T-helper 2 cell treated with Interferon-gamma antibody and Interleukin-4, amounts not matched to agents 5 μg/mL and 100 μg/mL, for 36 hours (primary cell): ENCODE results near the gene RGSL1.

Source experiments
- DNase-seq: peaks from one replicate; pipeline ENCODE4 v3.0.0; 2021; ENCODE audit warnings: low spot score
- H3K27ac Mint-ChIP-seq: one replicate; pipeline ENCODE4 v1.8.0; 2021; ENCODE audit warnings: mild to moderate bottlenecking, mixed read lengths
- H3K27me3 Mint-ChIP-seq: one replicate; pipeline ENCODE4 v1.8.0; 2021; ENCODE audit warnings: low read depth, mixed read lengths
- H3K36me3 Mint-ChIP-seq: one replicate; pipeline ENCODE4 v1.8.0; 2021; ENCODE audit warnings: low read depth, mixed read lengths
- H3K4me1 Mint-ChIP-seq: one replicate; pipeline ENCODE4 v1.8.0; 2021; ENCODE audit warnings: low read depth, mixed read lengths
- H3K4me3 Mint-ChIP-seq: one replicate; pipeline ENCODE4 v1.8.0; 2022; ENCODE audit warnings: mild to moderate bottlenecking, moderate library complexity, mixed read lengths
- H3K9me3 Mint-ChIP-seq: one replicate; pipeline ENCODE4 v1.8.0; 2021; ENCODE audit warnings: mixed read lengths

Gene RGSL1

GRCh38 chr1:182533896-182534295, 84.0 kb downstream of the RGSL1 start:
- Mint-ChIP-seq H3K27me3 (peaks cover 2% of the 10 kb centered on the region), H3K36me3 (no peaks in the 10 kb centered on the region), H3K4me1 (no peaks in the 10 kb centered on the region), H3K27ac (no peak overlapping the region), H3K4me3 (no peak overlapping the region), H3K9me3 (no peaks in the 10 kb centered on the region)
- no peak for DNase-seq

DNA sequence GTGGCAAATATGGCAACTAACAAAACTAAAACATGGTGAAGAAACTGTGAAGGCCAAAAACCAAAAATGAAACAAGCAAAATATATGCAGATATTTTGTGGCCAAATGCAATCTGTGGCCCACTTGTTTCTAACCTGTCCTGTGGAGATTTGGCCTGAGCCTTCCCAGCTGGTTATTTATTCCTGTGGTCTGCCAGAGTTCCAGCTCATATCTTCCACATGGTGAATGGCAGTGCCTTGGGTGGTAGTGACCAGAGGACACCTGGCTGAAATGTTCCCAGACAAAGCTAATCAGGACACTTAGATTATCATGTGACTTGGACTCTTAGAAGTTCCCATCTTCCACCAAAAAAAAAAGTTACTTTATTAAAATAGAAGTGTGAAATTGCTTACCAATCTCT, 99.4 kb downstream of the RGSL1 start:
- Mint-ChIP-seq H3K36me3 (no peaks in the 10 kb centered on the region), H3K4me3 (no peak overlapping the region), H3K4me1 (no peaks in the 10 kb centered on the region), H3K9me3 (no peaks in the 10 kb centered on the region), H3K27me3 (peaks cover 12% of the 10 kb centered on the region), H3K27ac (no peak overlapping the region)
- no peak for DNase-seq

DNA sequence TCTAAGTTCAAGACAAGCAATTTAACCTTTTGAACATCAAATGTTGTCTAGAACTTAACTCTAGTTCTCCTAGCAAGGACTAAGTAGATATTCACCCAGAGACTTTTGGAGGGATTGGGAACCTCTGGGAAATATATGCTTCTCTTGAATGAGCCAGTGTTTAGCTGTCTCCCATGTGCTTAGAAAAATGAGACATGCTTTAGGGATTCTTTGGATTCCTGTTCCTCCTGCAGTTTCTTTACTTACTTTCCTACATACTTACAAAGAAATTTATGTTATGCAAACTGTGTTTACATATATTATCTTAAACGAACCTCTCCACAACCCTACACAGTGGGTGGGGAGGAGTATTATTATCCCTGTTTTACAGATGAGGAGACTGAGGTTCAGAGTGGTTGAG, 99.9 kb downstream of the RGSL1 start:
- Mint-ChIP-seq H3K4me3 (no peak overlapping the region), H3K4me1 (no peaks in the 10 kb centered on the region), H3K9me3 (no peaks in the 10 kb centered on the region)

GRCh38 chr1:182552527-182552926, 102.6 kb downstream of the RGSL1 start:
- DNase-seq = no peak
- H3K4me3 Mint-ChIP-seq = no peak overlapping the region

More for the DNA sequence above, 99.9 kb downstream of the RGSL1 start:
- no peak for DNase-seq
- Mint-ChIP-seq H3K27ac (no peak overlapping the region), H3K36me3 (no peaks in the 10 kb centered on the region), H3K27me3 (peaks cover 10% of the 10 kb centered on the region)

DNA sequence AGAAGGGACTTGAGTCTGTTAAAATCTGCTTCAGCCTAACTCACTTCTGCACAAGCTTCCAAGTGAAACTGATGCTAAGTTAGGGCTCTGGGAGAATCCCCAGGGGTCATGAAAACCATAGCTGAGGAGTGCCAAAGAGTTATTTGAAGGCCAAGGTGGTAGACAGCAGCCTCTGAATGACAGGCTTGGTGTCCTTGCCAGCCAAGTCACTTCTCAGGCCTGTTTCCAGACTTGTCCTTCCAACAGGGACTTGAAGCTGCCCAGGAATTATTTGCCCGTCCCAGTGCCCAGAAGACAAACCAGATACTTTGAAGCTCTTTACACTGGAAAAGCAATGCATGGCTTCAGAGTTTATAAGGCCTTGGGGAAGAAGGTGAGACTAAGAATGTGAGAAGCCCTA, 105.5 kb downstream of the RGSL1 start:
- no peaks in the 10 kb centered on the region for H3K36me3 Mint-ChIP-seq
- H3K9me3 Mint-ChIP-seq = no peaks in the 10 kb centered on the region
- no peak for DNase-seq
- H3K4me3 Mint-ChIP-seq = no peak overlapping the region
- no peaks in the 10 kb centered on the region for H3K4me1 Mint-ChIP-seq
- H3K27me3 Mint-ChIP-seq = peaks cover 4% of the 10 kb centered on the region
- no peak overlapping the region for H3K27ac Mint-ChIP-seq

More at GRCh38 chr1:182552527-182552926, 102.6 kb downstream of the RGSL1 start:
- H3K27ac Mint-ChIP-seq = no peak overlapping the region
- H3K27me3 Mint-ChIP-seq = peaks cover 3% of the 10 kb centered on the region
- no peaks in the 10 kb centered on the region for H3K36me3 Mint-ChIP-seq
- H3K9me3 Mint-ChIP-seq = no peaks in the 10 kb centered on the region
- H3K4me1 Mint-ChIP-seq = no peaks in the 10 kb centered on the region

DNA sequence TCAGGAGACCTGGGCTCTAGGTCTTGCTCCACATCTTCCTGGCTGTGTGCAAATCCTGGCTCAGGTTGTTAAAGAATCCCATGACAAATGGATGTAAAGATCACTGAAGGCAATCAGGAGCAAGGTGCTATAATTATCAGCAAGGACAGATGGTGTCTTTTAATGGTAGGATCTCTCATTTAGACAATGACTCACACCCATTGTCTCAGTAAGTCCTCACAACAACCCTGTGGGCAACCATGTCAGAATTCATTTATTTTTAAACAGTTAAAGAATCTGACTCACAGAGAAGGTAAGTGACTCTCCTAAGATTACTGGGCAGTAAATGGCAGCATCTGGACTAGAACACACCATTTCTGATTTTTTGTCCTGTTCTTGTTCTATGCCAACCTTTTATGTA, 106.3 kb downstream of the RGSL1 start:
- peaks cover 4% of the 10 kb centered on the region for H3K27me3 Mint-ChIP-seq
- DNase-seq = no peak
- H3K4me3 Mint-ChIP-seq = no peak overlapping the region

GRCh38 chr1:182560392-182560984, 110.5 kb downstream of the RGSL1 start:
- no peak for DNase-seq
- Mint-ChIP-seq H3K9me3 (no peaks in the 10 kb centered on the region), H3K27ac (no peak overlapping the region), H3K4me3 (no peak overlapping the region), H3K4me1 (no peaks in the 10 kb centered on the region), H3K36me3 (no peaks in the 10 kb centered on the region), H3K27me3 (peaks cover 8% of the 10 kb centered on the region)

More for the DNA sequence above, 106.3 kb downstream of the RGSL1 start:
- no peaks in the 10 kb centered on the region for H3K9me3 Mint-ChIP-seq
- H3K36me3 Mint-ChIP-seq = no peaks in the 10 kb centered on the region
- H3K27ac Mint-ChIP-seq = no peak overlapping the region
- H3K4me1 Mint-ChIP-seq = no peaks in the 10 kb centered on the region

GRCh38 chr1:182561456-182561855, 111.5 kb downstream of the RGSL1 start:
- no peak overlapping the region for H3K4me3 Mint-ChIP-seq
- no peaks in the 10 kb centered on the region for H3K36me3 Mint-ChIP-seq
- peaks cover 8% of the 10 kb centered on the region for H3K27me3 Mint-ChIP-seq
- no peaks in the 10 kb centered on the region for H3K9me3 Mint-ChIP-seq
- no peak for DNase-seq
- H3K27ac Mint-ChIP-seq = no peak overlapping the region
- no peaks in the 10 kb centered on the region for H3K4me1 Mint-ChIP-seq

GRCh38 chr1:182563095-182563494, 113.1 kb downstream of the RGSL1 start:
- Mint-ChIP-seq H3K27ac (no peak overlapping the region), H3K27me3 (peaks cover 10% of the 10 kb centered on the region), H3K4me1 (no peaks in the 10 kb centered on the region), H3K36me3 (no peaks in the 10 kb centered on the region), H3K9me3 (no peaks in the 10 kb centered on the region), H3K4me3 (no peak overlapping the region)
- DNase-seq = no peak

GRCh38 chr1:182564406-182565004, 114.6 kb downstream of the RGSL1 start:
- Mint-ChIP-seq H3K27me3 (peaks cover 8% of the 10 kb centered on the region), H3K9me3 (no peaks in the 10 kb centered on the region), H3K36me3 (no peaks in the 10 kb centered on the region), H3K27ac (no peak overlapping the region), H3K4me1 (no peaks in the 10 kb centered on the region), H3K4me3 (no peak overlapping the region)
- no peak for DNase-seq

DNA sequence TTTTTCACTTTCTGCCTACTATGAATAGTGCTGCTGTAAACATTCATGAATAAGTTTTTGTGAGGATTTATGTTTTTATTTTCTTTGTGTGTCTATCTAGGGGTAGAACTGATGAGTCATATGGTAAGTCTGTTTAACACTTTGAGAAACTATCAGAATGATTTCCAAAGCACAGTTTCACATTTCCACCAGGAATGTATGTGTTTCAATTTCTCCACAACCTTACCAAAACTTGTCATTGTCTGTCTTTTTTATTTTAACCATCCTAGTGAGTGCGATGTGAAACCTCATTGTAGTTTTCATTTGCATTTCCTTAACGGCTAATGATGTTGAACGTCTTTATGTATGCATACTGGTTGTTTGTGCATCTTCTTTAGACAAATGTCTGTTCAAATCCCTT, 115.6 kb downstream of the RGSL1 start:
- no peak for DNase-seq

GRCh38 chr1:182567629-182568028, 117.7 kb downstream of the RGSL1 start:
- Mint-ChIP-seq H3K27me3 (peaks cover 6% of the 10 kb centered on the region), H3K36me3 (no peaks in the 10 kb centered on the region), H3K9me3 (no peaks in the 10 kb centered on the region), H3K4me3 (no peak overlapping the region), H3K27ac (no peak overlapping the region), H3K4me1 (no peaks in the 10 kb centered on the region)
- no peak for DNase-seq

More for the DNA sequence above, 115.6 kb downstream of the RGSL1 start:
- Mint-ChIP-seq H3K27ac (no peak overlapping the region), H3K9me3 (no peaks in the 10 kb centered on the region), H3K4me3 (no peak overlapping the region), H3K4me1 (no peaks in the 10 kb centered on the region), H3K36me3 (no peaks in the 10 kb centered on the region), H3K27me3 (peaks cover 6% of the 10 kb centered on the region)

GRCh38 chr1:182568647-182569284, 118.8 kb downstream of the RGSL1 start:
- DNase-seq = no peak
- Mint-ChIP-seq H3K36me3 (no peaks in the 10 kb centered on the region), H3K4me1 (no peaks in the 10 kb centered on the region), H3K9me3 (no peaks in the 10 kb centered on the region), H3K27ac (no peak overlapping the region), H3K4me3 (no peak overlapping the region), H3K27me3 (peaks cover 6% of the 10 kb centered on the region)

DNA sequence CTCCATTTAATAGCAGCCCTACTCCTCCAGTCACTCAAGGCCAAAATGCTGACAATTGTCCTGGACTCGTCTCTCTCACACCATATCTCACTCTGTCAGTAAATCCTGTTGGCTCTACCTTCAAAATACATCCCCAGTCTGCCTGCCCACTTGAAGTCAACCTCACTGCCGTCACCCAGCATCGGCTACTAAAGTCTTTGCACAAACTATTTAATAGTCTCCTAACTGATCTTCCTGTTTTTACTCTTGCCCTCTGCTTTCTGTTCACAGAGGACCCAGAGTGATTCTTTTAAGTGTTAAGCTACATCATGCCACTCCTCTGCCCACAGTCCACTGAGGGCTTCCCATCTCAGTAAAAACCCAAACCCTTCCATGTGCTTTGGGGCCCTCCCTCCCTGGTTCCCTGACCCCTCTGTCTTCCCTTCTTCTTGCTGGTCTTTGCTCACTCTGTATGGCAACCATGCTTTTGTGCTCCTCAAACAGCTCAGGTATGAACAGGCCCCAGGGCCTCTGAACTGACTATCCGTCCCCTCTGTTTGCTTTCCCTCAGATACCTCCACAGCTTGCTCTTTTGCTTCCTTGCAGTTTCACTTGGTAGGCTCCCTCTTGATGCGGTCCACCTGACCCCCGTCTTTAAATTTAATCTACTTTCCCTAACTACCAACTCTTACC, 120.1 kb downstream of the RGSL1 start:
- Mint-ChIP-seq H3K27ac (no peak overlapping the region), H3K4me1 (no peaks in the 10 kb centered on the region), H3K9me3 (no peaks in the 10 kb centered on the region), H3K36me3 (no peaks in the 10 kb centered on the region), H3K27me3 (peaks cover 6% of the 10 kb centered on the region), H3K4me3 (no peak overlapping the region)
- DNase-seq = no peak
